NCI-H446 (cell line): Measurements from ENCODE around the gene SCGB1C1.
"Not testable (repeated sequence)": the region's sequence is repeated elsewhere in the genome, so short reads cannot be mapped to it uniquely, and the experiment has no call there.

Source experiments
- DNase-seq, 2 experiments: peaks; one replicate each; lab custom pipeline; 2025; lab: John Stamatoyannopoulos, UW

The SCGB1C1 gene

GRCh38 chr11:218815-219593, 26.1 kb downstream of the SCGB1C1 start:
- no peak for DNase-seq

GRCh38 chr11:220641-221215, 27.9 kb downstream of the SCGB1C1 start:
- DNase-seq = not testable (repeated sequence)

DNA sequence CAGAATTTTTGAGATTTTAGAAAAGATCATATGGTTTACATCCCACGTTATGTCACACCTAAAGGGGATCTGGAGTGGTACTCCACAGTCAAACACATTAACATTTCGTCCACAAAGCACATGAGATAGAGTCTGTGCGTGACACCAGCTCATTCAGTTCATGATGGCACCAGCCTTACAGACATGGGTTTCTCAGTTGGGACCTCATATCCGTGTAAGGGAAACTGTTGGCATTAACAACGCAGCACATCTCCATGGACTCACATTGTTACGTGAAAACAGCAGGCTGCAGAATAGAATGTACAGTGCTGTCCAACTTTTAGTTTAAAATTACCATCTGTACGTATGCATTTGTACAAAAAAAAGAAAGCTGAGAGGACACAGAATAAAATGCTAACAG, 28.7 kb downstream of the SCGB1C1 start:
- DNase-seq = no peak

DNA sequence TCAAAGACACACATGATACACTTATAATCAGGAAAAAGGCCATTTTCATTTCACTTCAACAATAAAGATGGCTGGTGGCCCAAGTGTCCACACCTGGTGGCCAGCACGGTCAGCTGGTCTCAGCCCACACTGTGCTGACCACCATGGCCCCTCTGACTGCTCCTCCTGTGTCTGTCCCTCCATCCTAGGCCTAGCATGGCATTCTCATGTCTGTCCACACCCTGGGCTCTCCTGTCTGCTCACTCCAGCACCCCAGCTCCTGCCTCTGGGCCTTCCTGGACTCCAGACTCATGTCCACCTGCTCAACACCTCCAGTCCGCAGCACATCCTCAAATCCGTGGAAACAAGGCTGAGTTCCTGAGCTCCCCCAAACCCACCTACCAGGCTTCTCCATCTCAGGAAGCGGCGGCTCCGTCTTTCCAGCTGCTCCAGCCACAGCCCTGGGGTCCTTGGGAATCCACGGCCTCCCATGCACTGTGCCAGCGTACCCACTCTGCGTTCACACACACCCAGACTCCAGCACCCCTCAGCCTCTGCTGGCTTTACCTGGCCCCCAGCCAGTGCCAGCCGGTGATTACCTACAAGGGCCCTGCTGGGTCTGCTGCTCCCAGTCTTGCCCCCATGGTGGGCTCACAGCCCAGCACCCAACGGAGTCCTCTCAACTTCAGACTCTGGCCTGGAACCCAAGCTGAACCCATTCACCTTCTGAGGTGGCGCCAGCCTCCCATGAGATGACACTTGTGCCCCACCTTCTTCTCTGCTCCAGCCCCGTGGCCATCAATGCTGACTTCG, 29.3 kb downstream of the SCGB1C1 start:
- no peak for DNase-seq

DNA sequence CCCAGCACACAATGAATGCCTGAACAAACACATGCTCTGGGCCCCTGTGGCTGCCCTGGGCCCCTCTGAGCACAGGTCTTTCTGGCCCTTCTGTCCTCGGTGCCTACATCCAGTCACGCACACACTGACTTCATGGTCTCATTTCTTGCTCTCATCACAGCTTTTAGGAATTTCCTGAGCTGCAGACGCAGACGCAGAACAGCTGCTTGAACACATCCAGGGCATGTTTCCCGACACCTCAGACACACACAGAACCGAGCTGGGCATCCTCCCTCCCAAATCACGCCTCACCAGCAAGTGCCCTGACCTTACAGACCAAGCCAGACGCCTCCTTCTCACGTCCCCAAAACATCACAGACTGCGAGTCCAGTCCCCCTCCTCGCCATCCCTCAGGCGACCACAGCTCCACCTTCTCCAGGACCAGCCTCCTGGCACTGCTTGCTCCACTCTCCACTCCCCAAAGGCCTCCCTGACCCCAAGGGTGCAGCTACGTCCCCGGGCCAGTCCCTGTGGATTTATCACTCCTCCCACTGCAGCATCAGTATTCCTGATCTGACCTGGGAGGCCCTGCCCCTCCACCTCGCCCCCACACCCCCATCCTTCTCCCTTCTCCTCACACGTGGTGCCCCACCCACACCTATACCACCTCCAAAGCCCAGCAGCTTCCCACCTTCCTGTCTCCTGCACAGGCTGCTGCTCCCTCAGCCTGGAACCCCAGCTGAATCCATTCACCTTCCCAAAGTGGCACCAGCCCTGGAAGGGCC, 30.3 kb downstream of the SCGB1C1 start:
- no peak for DNase-seq

DNA sequence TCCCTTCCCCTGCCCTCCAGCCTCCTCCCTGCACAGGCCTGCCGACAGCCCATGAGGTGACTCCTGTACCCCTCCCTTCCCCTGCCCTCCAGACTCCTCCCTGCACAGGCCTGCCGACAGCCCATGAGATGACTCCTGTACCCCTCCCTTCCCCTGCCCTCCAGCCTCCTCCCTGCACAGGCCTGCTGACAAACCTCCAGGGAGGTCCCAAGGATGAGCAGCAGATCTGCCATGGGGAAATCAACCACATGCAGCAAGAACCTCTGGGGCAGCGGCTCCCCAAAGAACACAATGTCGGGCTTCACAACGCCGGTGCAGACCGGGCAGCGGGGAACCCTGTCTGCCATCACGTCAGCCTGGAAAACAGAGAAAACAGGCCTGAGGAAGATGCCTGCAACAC, 31.0 kb downstream of the SCGB1C1 start:
- DNase-seq = no peak

DNA sequence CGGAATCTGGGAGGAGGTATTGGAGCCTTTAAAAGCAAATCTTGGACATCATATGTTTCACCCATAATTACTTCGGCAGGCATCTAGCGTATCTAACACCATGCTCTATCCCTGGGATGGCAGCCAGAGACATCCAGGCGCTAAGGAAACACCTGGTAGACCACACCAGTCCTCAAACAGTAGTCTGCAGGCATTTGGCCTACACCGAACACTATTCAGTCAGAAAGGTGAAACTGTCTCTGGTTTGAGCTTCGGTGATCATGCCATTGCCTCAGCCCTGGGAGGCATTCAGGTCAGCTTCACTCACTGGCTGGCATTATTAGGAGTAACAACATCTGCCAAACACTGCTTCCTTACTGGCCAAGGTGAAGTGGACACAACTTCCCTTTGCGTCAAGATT, 31.5 kb downstream of the SCGB1C1 start:
- no peak for DNase-seq

GRCh38 chr11:225734-226453, 33.0 kb downstream of the SCGB1C1 start:
- no peak for DNase-seq

DNA sequence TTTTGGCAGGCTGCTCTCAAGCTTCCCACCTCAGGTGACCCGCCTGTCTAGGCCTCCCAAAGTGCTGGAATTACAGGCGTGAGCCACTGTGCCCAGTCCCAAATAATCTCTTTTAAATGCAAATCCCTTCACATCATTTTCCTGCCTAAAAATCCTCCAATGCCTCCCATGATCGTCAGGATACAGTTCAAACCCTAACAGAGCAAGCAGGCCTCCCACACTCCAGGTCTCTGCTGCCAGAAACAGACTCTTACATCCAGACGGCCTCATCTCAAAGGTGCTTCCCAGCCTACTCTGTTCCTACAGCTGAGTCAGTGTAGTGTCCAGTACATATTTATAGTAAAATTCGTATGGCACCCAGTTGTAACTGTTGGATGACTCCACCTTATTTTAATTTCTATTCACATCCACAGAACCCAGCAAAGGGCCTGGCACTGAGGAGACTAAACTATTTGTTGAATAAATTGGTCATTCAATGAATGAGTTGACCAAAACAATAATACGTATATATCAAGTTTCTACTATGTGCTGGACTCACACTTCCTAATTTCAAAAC, 35.0 kb downstream of the SCGB1C1 start:
- DNase-seq = no peak

- DNase-seq = no peak
Observed at GRCh38 chr11:230431-230830, 37.6 kb downstream of the SCGB1C1 start.

DNA sequence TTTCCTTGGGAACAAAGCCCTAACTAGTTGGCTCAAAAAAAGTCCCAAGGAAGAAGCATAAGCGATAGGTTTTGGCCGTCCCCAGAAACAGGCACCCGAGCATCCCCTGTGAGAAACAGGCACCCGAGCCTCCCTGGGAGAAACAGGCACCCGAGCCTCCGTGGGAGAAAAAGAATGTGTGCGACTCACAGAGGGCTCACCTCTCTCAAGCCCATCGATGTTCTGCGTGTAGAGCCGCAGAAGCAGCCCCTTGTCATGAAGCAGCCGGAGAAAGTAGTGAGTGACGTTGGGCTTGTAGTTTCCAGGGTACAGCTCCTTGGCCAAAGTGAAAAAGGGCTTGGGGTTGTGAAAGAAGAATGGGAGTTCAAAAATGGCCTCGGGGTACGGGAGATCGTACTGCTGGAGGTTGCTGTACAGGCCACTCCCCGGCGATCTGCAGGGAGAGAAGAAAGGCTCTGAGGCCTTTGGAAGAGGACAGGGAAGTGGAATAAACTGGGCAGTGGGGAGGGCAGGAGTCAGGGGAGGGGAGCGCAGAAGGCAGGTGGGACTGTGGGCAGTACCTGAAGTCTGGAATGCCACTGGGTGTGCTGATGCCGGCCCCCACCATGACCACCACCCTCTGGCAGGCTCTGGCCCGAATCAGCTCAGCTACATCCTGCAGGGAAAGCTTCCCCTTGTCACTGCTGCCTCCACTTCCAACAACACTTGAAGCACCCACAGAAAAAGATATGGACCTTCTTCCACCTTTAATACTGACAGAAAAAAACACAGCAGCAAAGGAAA, 40.1 kb downstream of the SCGB1C1 start:
- no peak for DNase-seq

DNA sequence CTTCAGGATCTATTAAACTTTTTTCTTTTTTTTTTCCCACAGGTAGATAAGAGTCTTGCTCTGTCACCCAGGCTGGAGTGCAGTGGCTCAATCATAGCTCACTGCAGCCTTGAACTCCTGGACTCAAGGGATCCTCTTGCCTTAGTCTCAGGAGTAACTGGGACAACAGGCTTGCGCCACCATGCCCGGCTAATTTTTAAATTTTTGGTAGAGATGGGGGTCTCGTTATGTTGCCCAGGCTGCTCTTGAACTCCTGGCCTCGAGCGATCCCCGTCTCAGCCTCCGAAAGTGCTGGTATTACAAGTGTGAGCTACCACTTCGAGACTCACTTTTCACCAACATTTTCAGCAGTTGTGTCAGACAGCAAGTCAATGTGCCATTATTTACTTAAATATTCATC, 42.3 kb downstream of the SCGB1C1 start:
- DNase-seq = no peak

DNA sequence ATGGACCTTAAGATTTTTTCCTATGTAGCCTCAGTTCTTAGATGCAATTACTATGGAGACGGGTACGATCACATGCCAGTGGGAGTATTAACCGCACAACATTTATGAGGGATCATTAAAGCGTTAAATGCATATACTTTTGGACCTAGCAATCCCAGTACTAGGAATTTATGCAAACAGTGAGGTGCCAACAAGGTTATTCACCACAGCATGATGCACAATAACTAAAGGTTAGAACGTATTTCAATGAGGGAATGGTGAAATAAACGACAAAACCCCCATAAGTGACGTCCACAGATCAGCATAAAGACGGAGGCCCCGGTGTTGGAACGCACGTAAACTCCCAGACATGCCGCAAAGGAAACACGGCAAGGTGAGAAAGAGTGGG, 42.7 kb downstream of the SCGB1C1 start:
- no peak for DNase-seq

GRCh38 chr11:235997-236773, 43.3 kb downstream of the SCGB1C1 start, which contains the start of gene SIRT3:
TSS of gene SIRT3 (minus strand) at chr11:236342. CDS start at chr11:236328, 14 bp downstream.
- peak; percentile 77 to 85 for DNase-seq

GRCh38 chr11:236774-237767, 44.2 kb downstream of the SCGB1C1 start, which contains the start of gene PSMD13:
TSS of gene PSMD13 (plus strand) at chr11:236976. CDS start at chr11:237050, 74 bp downstream.
- DNase-seq = peak; percentile 79 to 89

DNA sequence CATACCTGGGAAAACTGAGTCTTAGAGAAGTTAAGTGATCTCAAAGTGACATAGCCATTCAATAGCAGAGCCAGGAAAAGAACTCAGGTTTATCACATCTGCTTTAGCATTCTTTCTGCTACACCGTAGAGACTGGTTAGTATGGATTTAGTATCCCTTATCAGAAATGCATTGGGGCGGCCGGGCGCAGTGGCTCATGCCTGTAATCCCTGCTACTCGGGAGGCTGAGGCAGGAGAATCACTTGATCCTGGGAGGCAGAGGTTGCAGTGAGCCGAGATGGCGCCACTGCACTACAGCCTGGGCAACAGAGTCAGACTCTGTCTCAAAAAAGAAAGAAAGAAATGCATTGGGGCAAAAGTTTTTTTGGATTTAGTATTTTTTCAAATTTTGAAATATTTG, 45.5 kb downstream of the SCGB1C1 start:
- not testable (repeated sequence) for DNase-seq

DNA sequence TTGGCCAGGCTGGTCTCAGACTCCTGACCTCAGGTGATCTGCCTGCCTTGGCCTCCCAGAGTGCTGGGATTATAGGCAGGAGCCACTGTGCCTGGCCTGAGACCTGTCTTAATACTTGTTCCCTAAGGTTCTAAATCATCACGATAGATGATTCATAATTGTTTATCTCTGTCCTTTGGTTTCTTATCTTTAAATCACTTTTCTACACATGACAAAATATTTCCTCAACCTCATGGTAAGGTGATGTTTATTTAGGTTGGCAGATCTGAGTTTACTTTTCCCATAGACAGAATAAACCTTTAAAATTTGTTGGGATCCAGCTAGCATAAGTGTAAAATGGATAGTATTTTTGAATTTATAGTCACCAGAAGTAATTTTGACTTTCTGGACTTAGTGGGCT, 47.4 kb downstream of the SCGB1C1 start:
- DNase-seq = no peak

- DNase-seq = no peak
Observed at GRCh38 chr11:241634-242033, 48.8 kb downstream of the SCGB1C1 start.
